ENCODE measurements around the gene TEX19. TPM values are rescaled to one million over a fixed set of nuclear protein-coding genes. Genes with fewer than 3 reads are reported as not detected.

Gene TEX19
- total RNA-seq, 1 experiment from 2014 or later: 1.1 TPM

DNA sequence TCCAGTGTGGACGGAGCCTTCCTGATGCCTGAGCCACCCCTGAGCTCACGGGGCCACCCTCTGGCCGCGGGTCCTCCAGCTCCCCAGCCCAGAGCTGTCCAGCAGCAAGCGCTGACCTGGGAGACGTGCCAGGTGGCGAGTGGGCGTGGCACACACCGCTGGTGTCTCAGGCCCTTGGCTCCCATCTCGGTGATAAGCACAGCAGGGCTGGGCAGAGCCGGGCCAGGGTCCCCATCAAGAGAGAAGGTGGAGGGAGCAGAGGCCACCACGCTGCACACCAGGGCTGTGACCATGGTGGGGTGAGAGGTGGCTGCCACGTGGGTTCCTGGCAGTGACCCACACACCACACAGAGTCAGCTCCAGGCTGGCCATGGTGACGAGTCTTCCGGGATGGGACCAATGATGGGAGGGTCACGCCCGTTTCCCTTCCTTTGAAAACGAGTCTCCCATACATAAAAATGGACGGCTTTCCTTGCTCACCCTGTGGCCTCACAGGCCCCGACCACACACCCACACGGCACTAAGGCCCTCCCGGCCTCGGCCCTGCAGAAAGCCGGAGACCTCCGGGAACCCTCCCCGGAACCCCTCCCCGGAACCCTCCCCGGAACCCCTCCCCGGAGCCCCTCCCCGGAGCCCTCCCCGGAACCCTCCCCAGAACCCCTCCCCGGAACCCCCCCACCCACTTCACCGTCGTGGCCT lies 29.3 kb downstream of the TEX19 start:
- DNase-seq (ENCODE audit: low spot score): peak; percentile 49

DNA sequence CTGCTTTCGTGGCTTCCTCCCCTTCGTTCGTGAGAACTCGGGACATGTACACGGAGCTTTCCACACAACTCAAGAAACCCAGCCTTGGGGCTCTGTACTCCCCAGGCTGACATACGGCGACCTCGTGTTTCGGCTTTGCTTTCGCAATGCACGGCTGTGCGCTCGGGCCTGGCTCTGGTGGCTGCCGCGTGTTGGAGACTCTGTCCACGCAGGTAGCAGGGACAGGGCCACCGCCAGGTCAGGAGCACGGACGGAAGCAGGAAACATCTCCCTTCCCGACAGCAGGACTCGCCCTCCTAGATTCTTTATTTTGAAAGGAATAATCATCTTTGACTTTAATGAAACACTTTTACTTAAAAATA lies 29.9 kb downstream of the TEX19 start:
- DNase-seq (ENCODE audit: low spot score): no peak

DNA sequence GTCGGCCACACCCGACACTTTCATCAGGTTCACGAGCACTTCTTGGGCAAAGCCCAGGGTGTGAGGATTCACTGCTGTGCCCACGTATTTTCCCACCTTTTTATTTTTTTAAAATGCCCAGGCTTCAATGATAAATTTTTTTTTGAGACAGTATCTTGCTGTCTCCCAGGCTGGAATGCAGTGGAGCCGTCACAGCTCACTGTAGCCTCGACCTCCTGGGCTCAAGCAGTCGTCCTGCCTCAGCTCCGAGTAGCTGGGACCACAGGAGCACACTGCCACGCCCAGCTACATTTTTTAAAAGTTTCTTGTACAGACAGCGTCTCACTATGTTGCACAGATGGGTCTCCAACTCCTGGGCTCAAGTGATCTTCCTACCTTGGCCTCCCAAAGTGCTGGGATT lies 30.3 kb downstream of the TEX19 start:
- DNase-seq (ENCODE audit: low spot score): no peak

DNA sequence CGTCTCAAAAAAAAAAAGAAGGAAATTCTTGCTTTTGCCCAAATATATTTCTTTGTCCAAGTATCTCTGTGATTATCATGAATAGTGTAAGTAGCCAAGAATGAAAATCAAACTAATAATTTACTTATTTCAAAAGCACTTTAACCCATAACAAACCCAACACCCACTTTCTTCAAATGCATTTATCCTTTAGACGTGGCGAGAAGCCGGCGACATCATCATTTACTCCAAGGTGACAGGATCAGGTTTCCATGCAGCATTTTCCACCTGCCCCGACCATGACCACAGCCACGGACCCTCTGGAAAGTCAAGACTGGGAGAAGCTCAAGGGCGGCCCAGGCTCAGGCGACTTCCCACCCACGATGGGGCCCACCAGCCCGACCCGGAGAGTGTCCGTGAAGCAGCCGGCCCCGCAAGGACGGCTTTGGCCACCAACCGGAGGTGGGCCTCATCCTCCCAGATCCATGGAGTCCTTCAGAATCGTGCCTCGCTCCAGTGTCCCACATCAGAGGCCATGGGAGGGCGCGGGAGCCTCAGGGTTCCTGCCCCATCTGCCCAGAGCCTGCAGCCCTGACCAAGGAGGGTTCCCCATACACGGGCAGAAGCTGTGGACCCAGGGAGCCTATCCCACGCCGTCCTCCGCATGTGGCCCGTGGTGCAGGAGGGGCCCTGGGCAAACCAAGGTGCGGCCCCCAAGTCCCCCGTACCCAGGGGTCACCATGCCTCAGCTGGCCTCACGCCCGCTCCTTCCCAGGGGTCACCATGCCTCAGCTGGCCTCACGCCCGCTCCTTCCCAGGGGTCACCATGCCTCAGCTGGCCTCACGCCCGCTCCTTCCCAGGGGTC lies 31.2 kb downstream of the TEX19 start:
- no peak for DNase-seq (ENCODE audit: low spot score)

DNA sequence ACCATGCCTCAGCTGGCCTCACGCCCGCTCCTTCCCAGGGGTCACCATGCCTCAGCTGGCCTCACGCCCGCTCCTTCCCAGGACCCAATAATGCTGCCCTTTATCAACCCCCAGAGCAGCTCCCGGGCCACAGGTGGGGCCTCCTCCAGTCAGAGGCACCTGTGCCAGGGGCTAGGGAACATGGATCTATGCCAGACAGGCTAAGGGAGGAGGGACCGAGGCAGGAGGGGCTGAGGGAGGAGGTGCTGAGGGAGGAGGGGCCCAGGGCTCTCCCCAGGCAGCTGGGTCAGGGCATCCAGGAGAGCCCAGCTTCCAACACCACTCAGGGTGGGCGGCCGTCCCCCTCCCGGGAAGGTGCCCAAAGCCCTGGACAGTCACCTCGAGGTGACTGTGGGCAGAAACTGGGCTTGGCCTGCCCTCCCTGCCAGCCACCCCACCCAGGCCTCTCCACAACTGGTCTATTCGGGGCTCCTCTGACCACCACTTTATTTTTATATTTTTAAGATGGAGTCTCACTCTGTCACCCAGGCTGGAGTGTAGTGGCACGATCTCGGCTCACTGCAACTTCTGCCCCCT lies 31.9 kb downstream of the TEX19 start:
- DNase-seq (ENCODE audit: low spot score): no peak

DNA sequence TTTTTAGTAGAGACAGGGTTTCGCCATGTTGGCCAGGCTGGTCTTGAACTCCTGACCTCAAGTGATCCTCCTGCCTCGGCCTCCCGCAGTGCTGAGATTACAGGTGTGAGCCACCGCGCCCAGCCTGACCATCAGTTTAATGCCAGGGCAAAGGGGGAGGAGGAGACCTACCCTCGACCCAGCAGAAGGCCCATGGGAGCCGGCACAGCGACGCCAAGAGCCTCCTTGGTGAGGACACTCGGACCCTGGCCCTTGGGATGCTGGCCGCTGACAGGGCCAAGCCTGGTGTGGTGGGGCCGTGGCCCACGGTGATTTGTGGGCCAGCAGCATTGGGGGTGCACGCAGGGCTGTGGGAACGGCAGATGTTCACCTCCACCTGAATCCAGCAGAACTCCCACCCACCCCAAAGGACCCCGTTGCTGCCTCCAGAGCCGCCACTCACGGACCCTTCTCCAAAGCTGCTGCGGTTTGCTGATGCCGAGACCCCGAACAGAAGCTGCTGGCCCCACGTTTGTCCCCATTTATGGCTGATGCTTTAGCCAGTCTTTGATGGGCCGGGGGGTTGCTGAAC lies 32.5 kb downstream of the TEX19 start:
- DNase-seq (ENCODE audit: low spot score): no peak

DNA sequence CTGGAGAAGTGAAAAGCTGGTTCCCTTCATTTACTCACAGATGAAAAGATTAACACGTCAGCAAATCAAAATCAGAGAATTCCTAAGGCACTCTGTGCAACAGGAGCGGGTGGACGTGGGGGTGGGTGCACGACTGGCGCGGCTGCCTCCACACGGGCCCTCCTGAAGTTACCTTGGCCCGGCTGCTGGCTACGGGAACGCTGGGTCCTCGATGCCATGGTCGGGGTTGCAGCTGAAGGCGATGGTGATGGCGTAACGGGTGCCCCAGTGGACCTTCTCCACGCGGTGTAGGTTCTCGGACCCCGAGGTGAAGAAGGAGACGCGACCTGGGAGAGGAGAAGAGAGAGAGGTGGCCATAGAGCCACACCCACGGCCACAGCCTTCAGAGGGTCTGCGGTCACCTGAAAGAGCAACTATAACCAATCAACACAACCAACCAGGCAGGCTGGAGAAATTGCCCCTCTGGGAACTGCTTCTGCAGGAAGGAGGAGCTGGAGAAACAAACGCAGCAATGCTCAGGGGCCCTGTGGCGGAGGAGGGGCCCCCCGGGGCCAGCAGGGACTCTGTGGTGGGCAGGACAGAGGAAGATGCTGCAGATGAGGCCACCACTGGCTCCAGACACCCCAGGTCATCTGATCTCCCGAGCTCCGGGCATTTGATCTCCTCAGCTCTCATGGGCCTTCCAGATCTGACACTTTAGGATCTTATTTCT lies 33.3 kb downstream of the TEX19 start:
- no peak for DNase-seq (ENCODE audit: low spot score)

DNA sequence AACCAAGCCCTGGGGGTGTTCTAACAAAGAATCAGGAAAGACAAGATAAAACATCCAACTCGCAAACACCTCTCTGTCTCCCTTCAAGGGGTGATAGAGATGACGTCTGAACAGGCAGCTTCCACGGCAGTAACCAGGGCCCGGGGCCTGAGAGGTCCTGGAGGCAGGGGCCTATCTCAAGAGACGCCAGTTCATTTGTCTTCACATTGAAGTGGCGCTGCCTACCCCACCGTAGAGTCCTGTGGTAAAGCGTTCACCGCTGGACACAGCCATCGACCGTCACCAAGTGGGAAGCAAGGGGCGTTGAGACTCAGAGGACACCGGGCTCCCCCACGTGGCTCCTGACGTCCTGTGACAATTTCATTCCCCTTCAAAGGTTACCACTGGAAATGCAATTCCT lies 33.9 kb downstream of the TEX19 start:
- DNase-seq (ENCODE audit: low spot score): no peak

DNA sequence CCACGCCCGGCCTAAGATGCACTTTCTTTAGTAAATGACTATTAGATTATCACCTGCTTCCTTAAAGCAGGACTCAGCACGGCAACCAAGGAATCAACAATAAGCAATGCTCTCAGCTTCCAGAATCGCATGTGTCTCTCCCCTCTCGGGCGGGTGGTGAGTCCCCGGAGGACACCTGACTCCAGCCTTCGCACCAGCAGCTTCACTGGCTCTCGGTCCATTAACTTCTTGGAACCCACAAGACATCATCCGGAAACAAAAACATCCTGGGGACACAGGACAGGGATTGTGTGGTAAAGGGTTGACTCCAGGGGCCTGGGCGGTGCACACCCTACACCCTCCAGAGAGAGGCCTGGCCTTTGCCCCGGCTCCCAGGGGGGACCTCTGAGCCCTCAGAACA lies 35.2 kb downstream of the TEX19 start:
- DNase-seq (ENCODE audit: low spot score): no peak

DNA sequence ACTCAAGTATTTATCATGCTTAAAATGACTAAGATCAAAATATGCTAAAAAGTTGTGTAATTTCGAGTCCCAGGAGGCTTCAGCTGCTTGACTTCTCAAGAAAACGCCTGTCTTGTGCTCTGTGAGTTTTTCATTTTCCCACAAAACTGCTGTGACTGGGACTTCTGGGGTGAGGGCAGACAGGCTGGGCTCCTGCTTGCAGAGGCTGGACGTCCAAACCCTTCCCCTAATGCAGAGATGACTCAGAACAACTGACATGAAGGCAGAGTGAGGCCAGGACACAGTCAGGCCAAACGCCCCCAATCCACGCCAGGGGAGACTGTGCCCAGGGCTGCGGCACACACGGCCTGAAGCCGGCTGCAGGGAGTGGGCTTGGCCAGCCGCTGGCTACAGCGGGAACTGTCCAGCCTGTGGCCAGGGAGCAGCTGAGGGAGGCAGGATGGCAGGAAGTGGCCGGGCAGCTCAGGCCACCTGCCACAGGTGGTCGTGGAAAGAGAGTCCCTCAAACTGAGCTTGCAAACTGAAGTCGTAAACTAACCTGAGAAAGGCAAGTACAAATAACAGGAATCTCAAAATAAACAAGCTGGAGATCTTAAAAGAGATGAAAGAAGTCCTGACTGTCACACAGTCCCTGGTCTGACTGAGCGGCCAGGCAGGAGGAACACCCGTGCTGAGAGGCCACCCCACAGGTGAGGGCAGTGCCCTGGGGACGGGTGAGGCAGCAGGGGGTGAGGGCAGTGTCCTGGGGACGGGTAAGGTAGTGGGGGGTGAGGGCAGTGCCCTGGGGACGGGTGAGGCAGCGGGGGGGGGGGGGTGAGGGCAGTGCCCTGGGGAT lies 37.8 kb downstream of the TEX19 start:
- DNase-seq (ENCODE audit: low spot score): no peak

DNA sequence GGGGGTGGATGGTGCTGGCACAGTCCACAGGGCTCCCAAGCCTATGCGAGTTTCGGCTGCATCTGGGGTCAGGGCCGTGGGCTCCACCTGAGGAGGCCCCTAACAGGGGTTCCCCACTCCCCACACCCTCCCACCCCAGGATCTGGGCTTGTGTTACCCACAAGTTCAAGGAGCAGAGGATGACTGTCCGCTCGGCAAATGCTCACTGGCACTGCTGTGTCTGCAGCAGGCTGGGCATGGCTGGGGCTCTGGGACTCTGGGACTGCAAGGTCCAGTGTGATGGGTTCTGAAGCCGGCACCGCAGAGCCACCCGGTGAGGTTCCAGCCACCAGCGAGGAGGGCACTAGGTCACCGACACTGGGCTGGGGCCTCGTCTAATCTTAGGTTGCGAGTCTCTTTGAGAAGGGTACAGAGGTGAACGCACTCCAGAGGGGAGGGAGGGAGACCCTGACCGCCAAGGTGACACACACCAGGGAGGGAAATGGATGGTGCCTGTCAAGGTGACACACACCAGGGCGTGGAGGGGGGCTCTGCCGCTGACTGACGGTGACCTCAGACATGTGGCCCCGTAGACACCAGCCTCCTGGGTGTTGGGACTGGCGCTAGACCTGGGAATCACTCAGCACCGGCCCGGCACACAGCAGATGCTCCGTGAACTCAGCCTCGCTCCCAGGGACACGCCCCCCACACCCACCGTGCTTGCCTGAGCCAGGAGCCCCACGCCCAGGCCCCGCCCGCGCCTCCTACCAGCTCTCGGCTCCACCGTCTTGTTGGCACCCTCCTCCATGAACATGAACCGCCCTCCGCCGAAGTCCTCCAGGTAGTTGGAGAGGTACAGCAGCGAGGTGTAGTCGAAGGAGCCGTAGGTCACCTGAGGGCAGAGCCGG lies 38.6 kb downstream of the TEX19 start:
- DNase-seq (ENCODE audit: low spot score): no peak

DNA sequence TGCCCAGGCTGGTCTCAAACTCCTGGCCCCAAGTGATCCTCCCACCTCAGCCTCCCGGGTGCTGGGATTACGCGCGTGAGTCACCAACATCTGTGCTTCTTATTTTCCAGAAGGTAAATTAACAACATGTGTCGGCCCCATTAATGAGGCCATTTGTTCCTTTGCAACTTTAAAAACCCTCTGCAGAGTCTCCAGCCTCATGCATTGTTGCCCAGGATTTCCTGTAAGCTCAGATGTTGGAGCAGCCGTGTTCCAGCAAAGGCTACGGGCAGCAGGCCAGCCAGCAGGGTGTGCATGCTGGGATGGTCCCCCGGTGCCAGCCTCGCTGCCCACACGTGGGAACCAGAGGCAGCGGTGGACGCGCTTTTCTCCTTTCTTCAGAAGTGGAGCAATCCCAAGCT lies 40.0 kb downstream of the TEX19 start:
- DNase-seq (ENCODE audit: low spot score): no peak

DNA sequence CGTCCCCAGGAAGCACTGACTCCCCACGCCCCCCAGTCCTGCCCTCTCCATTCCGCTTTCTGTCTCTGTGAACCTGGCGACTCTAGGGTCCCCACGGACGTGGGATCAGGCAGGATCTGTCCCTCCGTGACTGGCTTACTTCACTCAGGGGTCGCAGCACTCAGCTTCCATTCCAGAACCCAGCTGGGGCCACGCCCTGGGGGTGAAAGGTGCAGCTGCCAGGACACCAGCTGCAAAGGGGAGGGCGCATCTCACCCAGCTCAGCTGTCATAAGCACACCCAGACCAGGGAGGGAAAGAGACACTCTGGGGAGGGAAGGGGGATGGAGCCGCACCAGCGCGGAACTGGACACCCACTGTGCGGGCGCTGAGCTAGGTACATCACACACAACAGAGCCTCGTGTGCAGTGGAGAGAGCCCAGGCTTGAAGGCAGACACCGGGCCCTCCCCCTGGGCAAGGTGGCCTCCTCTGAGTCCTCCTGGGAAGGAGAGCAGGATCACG lies 40.6 kb downstream of the TEX19 start:
- DNase-seq (ENCODE audit: low spot score): no peak

DNA sequence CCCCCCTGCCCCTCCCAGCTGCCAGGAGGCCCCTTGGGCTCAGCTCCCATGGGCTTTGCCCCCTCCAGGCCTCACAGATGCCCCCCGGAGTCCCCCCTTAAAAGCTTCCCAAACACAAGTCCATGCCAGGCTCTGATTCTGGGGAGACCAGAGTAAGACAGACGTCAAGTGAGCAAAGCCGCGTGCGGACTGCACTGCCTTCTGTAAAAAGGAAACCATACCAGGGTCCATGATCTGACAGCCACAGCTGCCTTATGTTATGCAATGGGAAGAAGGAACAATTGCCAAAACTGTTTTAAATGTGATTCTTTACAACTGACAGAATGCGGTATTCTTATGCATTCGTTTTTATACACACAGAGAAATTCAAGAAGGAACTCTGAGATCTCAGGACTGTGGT lies 41.2 kb downstream of the TEX19 start:
- DNase-seq (ENCODE audit: low spot score): no peak

DNA sequence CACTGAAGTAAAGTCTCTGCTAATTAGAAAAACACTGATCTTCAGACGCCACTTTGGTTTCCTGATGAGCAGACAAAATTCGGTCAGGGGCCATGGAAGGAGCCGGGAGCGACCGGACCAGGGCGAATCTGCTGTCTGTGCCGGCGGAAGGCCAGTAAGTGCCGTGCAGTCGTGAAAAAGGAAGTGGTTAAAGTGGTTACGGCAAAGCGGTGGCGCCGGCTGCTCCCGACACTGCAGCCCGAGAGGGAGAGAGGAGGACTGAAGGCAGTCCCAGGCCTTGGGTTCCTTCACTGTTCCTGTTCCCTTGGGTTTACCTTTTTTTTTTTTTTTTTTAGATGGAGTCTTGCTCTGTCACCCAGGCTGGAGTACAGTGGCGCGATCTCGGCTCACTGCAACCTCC lies 41.8 kb downstream of the TEX19 start:
- DNase-seq (ENCODE audit: low spot score): no peak

DNA sequence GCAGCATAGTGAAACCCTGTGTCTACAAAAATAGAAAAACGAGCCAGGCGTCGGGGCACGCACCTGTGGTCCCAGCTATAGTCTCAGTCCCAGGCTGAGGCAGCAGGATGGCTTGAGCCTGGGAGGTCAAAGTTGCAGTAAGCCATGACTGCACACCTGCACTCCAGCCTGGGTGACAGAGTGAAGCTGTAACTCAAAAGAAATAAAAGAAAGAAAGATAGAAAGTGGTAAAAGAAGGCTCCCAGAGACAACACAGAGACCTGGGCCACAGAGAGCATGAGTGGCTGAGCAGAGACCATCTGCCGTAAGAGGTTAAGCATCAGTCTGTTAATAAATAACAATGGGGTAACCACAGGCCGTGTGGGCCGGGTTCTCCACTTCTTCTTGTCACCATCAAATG lies 43.8 kb downstream of the TEX19 start:
- DNase-seq (ENCODE audit: low spot score): no peak

DNA sequence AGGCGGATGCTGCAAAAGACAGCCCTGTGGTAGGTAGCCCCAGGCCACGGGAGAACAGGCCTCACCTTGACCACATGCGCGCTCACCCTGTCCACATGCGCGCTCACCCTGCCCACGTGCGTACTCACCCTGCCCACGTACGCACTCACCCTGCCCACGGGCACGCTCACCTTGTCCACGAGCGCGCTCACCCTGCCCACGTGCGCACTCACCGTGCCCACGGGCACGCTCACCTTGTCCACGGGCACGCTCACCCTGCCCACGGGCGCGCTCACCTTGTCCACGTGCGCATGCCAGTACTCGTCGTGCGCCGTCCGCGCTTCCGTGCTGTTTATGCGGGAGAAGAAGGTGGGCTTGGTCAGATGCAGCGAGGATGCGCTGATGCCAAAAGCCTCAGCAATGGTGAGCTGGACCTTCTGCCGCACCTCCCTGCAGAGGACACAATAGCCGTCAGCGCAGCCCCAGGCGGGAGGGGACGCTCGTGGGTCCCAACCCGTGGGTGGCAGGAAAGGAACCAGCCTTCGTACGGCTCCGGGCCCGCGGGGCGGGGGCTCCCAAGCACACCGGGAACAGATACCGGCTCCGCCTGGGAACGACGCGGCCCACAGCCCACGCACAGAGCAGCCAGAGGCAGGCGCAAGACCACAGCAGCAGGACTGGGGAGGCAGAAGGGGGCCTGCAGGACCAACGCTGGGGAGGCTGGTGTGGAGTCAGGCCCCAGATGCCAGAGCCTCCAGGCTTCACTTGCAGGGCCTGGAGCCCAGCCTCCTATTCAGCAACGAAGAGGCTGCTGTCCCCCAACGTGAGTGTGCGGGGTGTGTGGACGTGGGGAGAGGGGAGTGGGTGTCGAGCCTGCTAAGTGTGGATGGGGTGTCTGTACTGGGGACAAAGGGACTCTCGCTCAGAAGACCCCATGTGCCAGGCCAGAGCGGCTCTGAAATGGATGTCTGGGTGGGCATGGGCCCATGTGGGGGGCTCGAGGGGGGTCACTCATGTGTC lies 44.9 kb downstream of the TEX19 start:
- DNase-seq (ENCODE audit: low spot score): no peak

DNA sequence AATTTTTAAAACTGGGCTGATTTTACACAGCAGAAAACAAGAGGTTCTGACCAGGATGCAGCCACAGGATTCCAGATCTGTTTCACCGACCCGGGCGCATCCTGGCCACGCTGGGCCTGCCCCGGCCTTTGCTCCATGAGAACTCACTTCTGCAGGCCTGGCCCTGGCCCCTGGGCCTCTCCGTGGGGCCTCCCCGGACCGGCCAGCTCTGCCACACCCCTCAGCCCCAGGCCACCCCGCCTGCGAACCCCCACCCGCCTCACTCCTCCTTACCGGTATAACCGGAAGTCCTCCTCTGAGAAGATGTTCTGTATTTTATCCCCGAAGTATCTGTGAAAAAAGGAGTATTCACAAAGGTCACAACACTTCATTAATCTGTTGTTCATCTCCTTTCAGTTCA lies 46.0 kb downstream of the TEX19 start:
- DNase-seq (ENCODE audit: low spot score): no peak

All from HT-29 (cell line).